AG20443 (cell line): ENCODE data around the gene MYO3B.
A peak's percentile ranks its signal among the peaks of the same experiment; 100 is the strongest.
"Not testable (repeated sequence)": the region's sequence is repeated elsewhere in the genome, so short reads cannot be mapped to it uniquely, and the experiment has no call there.

ENCODE experiments used
- DNase-seq: peaks from one replicate; pipeline ENCODE4 v3.0.0; 2012; ENCODE audit warnings: low spot score, mixed read lengths

The MYO3B gene

GRCh38 chr2:170425281-170425751, 247.4 kb downstream of the MYO3B start:
- peak; percentile 23 for DNase-seq

GRCh38 chr2:170428868-170429267, 250.9 kb downstream of the MYO3B start:
- DNase-seq: no peak

- no peak for DNase-seq
These were observed 254.9 kb downstream of the MYO3B start for GRCh38 chr2:170432823-170433222.

GRCh38 chr2:170433448-170433847, 255.5 kb downstream of the MYO3B start:
- no peak for DNase-seq

GRCh38 chr2:170434396-170434795, 256.4 kb downstream of the MYO3B start:
- not testable (repeated sequence) for DNase-seq

- no peak for DNase-seq
These were observed 257.1 kb downstream of the MYO3B start for GRCh38 chr2:170434900-170435621.

- no peak for DNase-seq
These were observed 258.4 kb downstream of the MYO3B start for GRCh38 chr2:170436077-170436943.

GRCh38 chr2:170446078-170446477, 268.1 kb downstream of the MYO3B start:
- DNase-seq: no peak

GRCh38 chr2:170449034-170449433, 271.1 kb downstream of the MYO3B start:
- no peak for DNase-seq

GRCh38 chr2:170454471-170455372, 276.8 kb downstream of the MYO3B start:
- DNase-seq: no peak

- no peak for DNase-seq
These were observed 277.9 kb downstream of the MYO3B start for GRCh38 chr2:170455617-170456426.

- DNase-seq: no peak
These were observed 279.0 kb downstream of the MYO3B start for GRCh38 chr2:170456914-170457313.

GRCh38 chr2:170457742-170458141, 279.8 kb downstream of the MYO3B start:
- no peak for DNase-seq

GRCh38 chr2:170461889-170462288, 283.9 kb downstream of the MYO3B start:
- DNase-seq: no peak

- DNase-seq: no peak
These were observed 284.7 kb downstream of the MYO3B start for GRCh38 chr2:170462433-170463205.

- DNase-seq: no peak
These were observed 285.2 kb downstream of the MYO3B start for GRCh38 chr2:170463206-170463537.

- no peak for DNase-seq
These were observed 286.3 kb downstream of the MYO3B start for GRCh38 chr2:170464268-170464667.

GRCh38 chr2:170465241-170465640, 287.3 kb downstream of the MYO3B start:
- DNase-seq: no peak

GRCh38 chr2:170466632-170467031, 288.7 kb downstream of the MYO3B start:
- DNase-seq: no peak

GRCh38 chr2:170467568-170468422, 289.8 kb downstream of the MYO3B start:
- no peak for DNase-seq
